22Rv1 (cell line): Measurements from ENCODE around the gene VWA5B1.

ENCODE experiments used
- H3K27ac ChIP-seq: fragments of 450-650 bp; 2 replicates; pipeline ENCODE4 v1.5.1; 2017
- CTCF ChIP-seq: fragments of 450-650 bp; IDR thresholded peaks from 2 replicates; pipeline ENCODE4 v1.5.1; 2017; ENCODE audit warnings: mild to moderate bottlenecking
- ZFX ChIP-seq: fragments of 450-650 bp; IDR thresholded peaks from 2 replicates; pipeline ENCODE4 v1.6.1; 2017; ENCODE audit warnings: antibody characterized with exemption, borderline replicate concordance

VWA5B1 gene

GRCh38 chr1:20355101-20355827 lies 64.6 kb downstream of the VWA5B1 start:
- H3K27ac ChIP-seq: no peak overlapping the region
- TF ChIP-seq CTCF: no peak
- TF ChIP-seq ZFX: no peak

- H3K27ac ChIP-seq: no peak overlapping the region
- TF ChIP-seq CTCF (no peak), ZFX (no peak)
These were observed 65.4 kb downstream of the VWA5B1 start for GRCh38 chr1:20355828-20356735.

- TF ChIP-seq CTCF (no peak), ZFX (no peak)
- H3K27ac ChIP-seq: no peak overlapping the region
These were observed 66.3 kb downstream of the VWA5B1 start for GRCh38 chr1:20356850-20357459.

DNA sequence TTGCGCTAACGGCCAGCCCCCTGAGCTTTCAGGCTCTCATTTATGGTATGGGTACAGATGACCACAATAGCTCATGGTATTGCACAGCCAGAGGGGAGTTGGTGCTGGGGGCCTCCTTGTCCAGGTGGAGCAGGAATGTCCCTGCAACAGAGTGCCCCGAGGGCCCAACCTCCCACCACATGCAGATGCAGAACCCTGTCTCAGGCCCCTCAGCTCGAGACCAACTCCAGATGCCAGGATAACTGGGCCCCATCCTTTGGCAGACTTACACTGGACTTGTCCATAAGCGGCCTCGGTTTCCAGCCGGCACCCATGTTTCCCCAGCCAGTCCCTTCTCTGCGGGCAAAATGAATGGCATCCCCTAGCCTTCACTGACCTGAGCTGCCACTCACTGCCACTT lies 67.1 kb downstream of the VWA5B1 start:
- H3K27ac ChIP-seq: no peak overlapping the region
- TF ChIP-seq ZFX: no peak
- no peak for TF ChIP-seq CTCF

- no peak overlapping the region for H3K27ac ChIP-seq
- no peak for TF ChIP-seq CTCF
These were observed 68.1 kb downstream of the VWA5B1 start for GRCh38 chr1:20358761-20359263.

- no peak overlapping the region for H3K27ac ChIP-seq
- TF ChIP-seq CTCF: no peak
- TF ChIP-seq ZFX: no peak
These were observed 69.0 kb downstream of the VWA5B1 start for GRCh38 chr1:20359451-20360330.
